GM19023 (cell line): Measurements from ENCODE around the gene MYOM3.
"Not testable (repeated sequence)": the region's sequence is repeated elsewhere in the genome, so short reads cannot be mapped to it uniquely, and the experiment has no call there.

Source experiments
- ATAC-seq: cut with Tn5 transposase; IDR thresholded peaks from one replicate; pipeline ENCODE4 v1.9.1; 2021; ENCODE audit warnings: mild to moderate bottlenecking, moderate library complexity; ENCODE audit not compliant: unreplicated experiment

The MYOM3 gene

GRCh38 chr1:24074817-24075589 lies 36.9 kb downstream of the MYOM3 start:
- ATAC-seq = no peak

GRCh38 chr1:24074196-24074595 lies 37.7 kb downstream of the MYOM3 start:
- no peak for ATAC-seq

GRCh38 chr1:24071941-24072340 lies 40.0 kb downstream of the MYOM3 start:
- ATAC-seq = no peak

GRCh38 chr1:24070821-24071393 lies 41.0 kb downstream of the MYOM3 start:
- ATAC-seq = no peak

- no peak for ATAC-seq
Observed at GRCh38 chr1:24069817-24070216, 42.1 kb downstream of the MYOM3 start.

- no peak for ATAC-seq
Observed at GRCh38 chr1:24067978-24068377, 44.0 kb downstream of the MYOM3 start.

GRCh38 chr1:24065304-24065703 lies 46.6 kb downstream of the MYOM3 start:
- ATAC-seq = no peak

GRCh38 chr1:24062221-24062620 lies 49.7 kb downstream of the MYOM3 start:
- no peak for ATAC-seq

GRCh38 chr1:24060482-24060881 lies 51.5 kb downstream of the MYOM3 start:
- ATAC-seq = no peak

GRCh38 chr1:24058671-24059455 lies 53.1 kb downstream of the MYOM3 start:
- ATAC-seq = no peak

- ATAC-seq = no peak
Observed at GRCh38 chr1:24057171-24057570, 54.8 kb downstream of the MYOM3 start.

GRCh38 chr1:24055681-24056080 lies 56.3 kb downstream of the MYOM3 start:
- no peak for ATAC-seq

- no peak for ATAC-seq
Observed at GRCh38 chr1:24052220-24052619, 59.7 kb downstream of the MYOM3 start.

GRCh38 chr1:24051206-24051945 lies 60.6 kb downstream of the MYOM3 start:
- ATAC-seq = no peak

GRCh38 chr1:24049733-24050132 lies 62.2 kb downstream of the MYOM3 start:
- ATAC-seq = no peak

- not testable (repeated sequence) for ATAC-seq
Observed at GRCh38 chr1:24048894-24049293, 63.0 kb downstream of the MYOM3 start.

- no peak for ATAC-seq
Observed at GRCh38 chr1:24048205-24048869, 63.6 kb downstream of the MYOM3 start.

- ATAC-seq = no peak
Observed at GRCh38 chr1:24047110-24047477, 64.8 kb downstream of the MYOM3 start.

- no peak for ATAC-seq
Observed at GRCh38 chr1:24045771-24046170, 66.2 kb downstream of the MYOM3 start.

- not testable (repeated sequence) for ATAC-seq
Observed at GRCh38 chr1:24044672-24045071, 67.3 kb downstream of the MYOM3 start.
